SK-N-SH (cell line): ENCODE measurements around the gene FAM171A2. TPM values are rescaled to one million over a fixed set of nuclear protein-coding genes. Genes with fewer than 3 reads are reported as not detected.
A peak's percentile ranks its signal among the peaks of the same experiment; 100 is the strongest.

Experiments
- CTCF ChIA-PET: fragments of 300-600, 350-600 bp; formaldehyde crosslinking; extraction: SDS; loops from one replicate; lab custom pipeline; 2021; lab: Yijun Ruan, JAX
- POLR2A ChIA-PET: fragments of 350-600 bp; sonication (Branson Sonifier 250); formaldehyde crosslinking; extraction: SDS; loops from one replicate; lab custom pipeline; 2020; ENCODE audit warnings: antibody characterized with exemption, inconsistent platforms; lab: Yijun Ruan, JAX
- DNase-seq: peaks from one replicate; pipeline ENCODE4 v3.0.0; 2012
- H2AFZ ChIP-seq: fragments of 200-600 bp; sonication (generic); 2 replicates; pipeline ENCODE4 v1.8.1; 2016; ENCODE audit warnings: antibody characterized with exemption, mild to moderate bottlenecking, low read depth
- H3F3A ChIP-seq: fragments of 200-600 bp; sonication (generic); replicated peaks from 2 replicates; pipeline ENCODE3; 2016; ENCODE audit warnings: antibody characterized with exemption, mild to moderate bottlenecking; ENCODE audit not compliant: insufficient read depth
- H3K27ac ChIP-seq, 2 experiments: fragments of 200-500 bp in 1 of 2; fragments of 200-600 bp in 1 of 2; sonication (Bioruptor generic) in 1 of 2; sonication (generic), shearing (Covaris generic) in 1 of 2; 2 replicates each; pipeline versions ENCODE4 v1.5.1 to v1.6.1; 2014 to 2016; ENCODE audit warnings: low read depth in 2 of 2, inconsistent platforms in 1 of 2, low read length in 1 of 2, mild to moderate bottlenecking in 1 of 2, mixed read lengths in 1 of 2
- H3K27me3 ChIP-seq: fragments of 200-600 bp; sonication (generic), shearing (Covaris generic); 2 replicates; pipeline ENCODE4 v1.6.1; 2016; ENCODE audit warnings: mixed run types; ENCODE audit not compliant: insufficient read depth
- H3K36me3 ChIP-seq, 2 experiments: fragments of 200-500 bp in 1 of 2; fragments of 200-600 bp in 1 of 2; sonication (Bioruptor generic) in 1 of 2; sonication (generic) in 1 of 2; replicated peaks in 1 of 2; 2 replicates each; pipeline versions ENCODE3 to v1.5.1; 2014 to 2016; ENCODE audit warnings: low read length in 1 of 2, mild to moderate bottlenecking in 1 of 2; ENCODE audit not compliant: insufficient read depth in 2 of 2, control insufficient read depth in 1 of 2
- H3K4me1 ChIP-seq, 2 experiments: fragments of 200-500 bp in 1 of 2; fragments of 200-600 bp in 1 of 2; sonication (Bioruptor generic) in 1 of 2; sonication (generic), shearing (Covaris generic) in 1 of 2; 2 replicates each; pipeline versions ENCODE4 v1.5.1 to v1.6.1; 2014 to 2016; ENCODE audit warnings: low read depth in 1 of 2, low read length in 1 of 2, mixed run types in 1 of 2; ENCODE audit not compliant: insufficient read depth in 2 of 2, control insufficient read depth in 1 of 2
- H3K4me2 ChIP-seq: fragments of 200-600 bp; sonication (generic), shearing (Covaris generic); 2 replicates; pipeline ENCODE4 v1.6.1; 2017; ENCODE audit warnings: mixed run types
- H3K4me3 ChIP-seq, 2 experiments: fragments of 200-500 bp in 1 of 2; fragments of 200-600 bp in 1 of 2; sonication (Bioruptor generic) in 1 of 2; sonication (generic), shearing (Covaris generic) in 1 of 2; 2 replicates each; pipeline versions ENCODE4 v1.5.1 to v1.8.1; 2014 to 2016; ENCODE audit warnings: low read depth in 2 of 2, inconsistent platforms in 1 of 2, low read length in 1 of 2, mild to moderate bottlenecking in 1 of 2, mixed read lengths in 1 of 2, moderate library complexity in 1 of 2
- H3K79me2 ChIP-seq: fragments of 200-600 bp; sonication (generic); 2 replicates; pipeline ENCODE4 v1.8.1; 2017; ENCODE audit warnings: mild to moderate bottlenecking; ENCODE audit not compliant: insufficient read depth
- H3K9ac ChIP-seq: fragments of 200-600 bp; sonication (generic); 2 replicates; pipeline ENCODE4 v1.6.1; 2017; ENCODE audit warnings: mixed run types
- H3K9me2 ChIP-seq: fragments of 200-600 bp; sonication (generic); 2 replicates; pipeline ENCODE4 v1.6.1; 2017; ENCODE audit warnings: mixed run types
- H3K9me3 ChIP-seq: fragments of 200-600 bp; sonication (generic); 2 replicates; pipeline ENCODE4 v1.6.1; 2017; ENCODE audit warnings: mixed run types, mild to moderate bottlenecking, moderate library complexity
- H4K20me1 ChIP-seq: fragments of 200-600 bp; sonication (generic); 2 replicates; pipeline ENCODE4 v1.6.1; 2017; ENCODE audit warnings: mild to moderate bottlenecking, mixed run types; ENCODE audit not compliant: insufficient read depth
- FOXM1 ChIP-seq: IDR thresholded peaks from 2 replicates; pipeline ENCODE4 v1.4.0; 2012; ENCODE audit warnings: low read depth, mild to moderate bottlenecking
- GABPA ChIP-seq: IDR thresholded peaks from 2 replicates; pipeline ENCODE4 v1.4.0; 2012; ENCODE audit warnings: low read depth, mild to moderate bottlenecking
- POLR2AphosphoS5 ChIP-seq: IDR thresholded peaks from 2 replicates; pipeline ENCODE4 v1.6.1; 2012; ENCODE audit warnings: low read depth, low read length
- RAD21 ChIP-seq: IDR thresholded peaks from 2 replicates; pipeline ENCODE4 v1.6.1; 2012; ENCODE audit warnings: mild to moderate bottlenecking, low read length
- YY1 ChIP-seq: IDR thresholded peaks from 2 replicates; pipeline ENCODE4 v1.4.0; 2012; ENCODE audit warnings: low read depth, mild to moderate bottlenecking
- WGBS: methylation state at CpG from one replicate; pipeline ENCODE4 v1.1.6; 2017; ENCODE audit warnings: low lambda C conversion rate; 5-methylcytosine and 5-hydroxymethylcytosine counted together
- polyA plus RNA-seq, 3 experiments: library from polyadenylated mRNA; depleted of rRNA; stranded (reverse); fragments of >200 nt; gene quantifications; 2 replicates each; pipeline ENCODE4 v1.2.3, GENCODE V29; 2012
- TF ChIP-seq, protein P1 (sequence below): fragments of 200-600 bp; sonication (generic); IDR thresholded peaks from 2 replicates; pipeline ENCODE4 v1.6.1; 2017; ENCODE audit warnings: antibody characterized with exemption, mild to moderate bottlenecking, moderate library complexity

FAM171A2 gene
- polyA plus RNA-seq, 1 of the 3 experiments (the other 2 are of a cell fraction), result 4.9 TPM

DNA sequence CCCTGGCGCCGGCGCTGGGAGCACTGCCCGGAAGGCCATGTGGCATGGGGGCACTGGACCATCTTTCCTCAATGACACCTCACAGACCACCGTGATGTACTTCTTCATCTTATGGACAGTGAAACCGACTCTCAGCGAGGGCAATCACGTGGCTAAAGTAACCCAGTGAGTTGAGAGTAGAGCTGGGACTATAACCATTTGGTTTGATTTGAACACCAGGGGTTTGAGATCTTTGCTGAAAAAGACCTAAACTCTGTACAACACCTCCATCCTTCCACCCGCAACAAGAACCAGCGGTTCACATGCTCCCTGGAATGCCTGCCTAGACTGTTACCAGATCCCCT lies 22.5 kb upstream of the FAM171A2 start:
- Histone ChIP-seq H3K36me3 (no peaks in the 10 kb centered on the region), H3K79me2 (no peaks in the 10 kb centered on the region), H3K27me3 (no peaks in the 10 kb centered on the region), H2AFZ (peak overlapping the region; percentile 87; the same call in 1 of the 2 replicates), H3K4me2 (peak overlapping the region; percentile 91), H3K9ac (no peak overlapping the region), H3K4me1 (peaks cover 0 to 13% of the 10 kb centered on the region in 2 experiments; a peak in 1 of 4 replicates), H4K20me1 (no peaks in the 10 kb centered on the region), H3K9me3 (no peaks in the 10 kb centered on the region), H3F3A (peaks cover 6% of the 10 kb centered on the region), H3K4me3 (peak overlapping the region; percentile 58 to 71; a peak in 3 of 4 replicates), H3K27ac (no peak overlapping the region), H3K9me2 (no peaks in the 10 kb centered on the region)
- CTCF ChIA-PET, result interaction anchor here (1.3 to 2.0 kb wide), 2 partner anchors 10 to 23 kb away, joined by 5 to 6 read pairs; partner anchors contain the start of gene FAM171A2
- WGBS, result 81% methylated on average over 10 of the region's 10 CpGs
- no peak for TF ChIP-seq YY1
- no peak for TF ChIP-seq GABPA
- no peak for DNase-seq
- POLR2A ChIA-PET, result interaction anchor here (1.8 kb wide), 1 partner anchor 12 kb away, joined by 4 read pairs; no protein-coding TSS in a partner anchor

DNA sequence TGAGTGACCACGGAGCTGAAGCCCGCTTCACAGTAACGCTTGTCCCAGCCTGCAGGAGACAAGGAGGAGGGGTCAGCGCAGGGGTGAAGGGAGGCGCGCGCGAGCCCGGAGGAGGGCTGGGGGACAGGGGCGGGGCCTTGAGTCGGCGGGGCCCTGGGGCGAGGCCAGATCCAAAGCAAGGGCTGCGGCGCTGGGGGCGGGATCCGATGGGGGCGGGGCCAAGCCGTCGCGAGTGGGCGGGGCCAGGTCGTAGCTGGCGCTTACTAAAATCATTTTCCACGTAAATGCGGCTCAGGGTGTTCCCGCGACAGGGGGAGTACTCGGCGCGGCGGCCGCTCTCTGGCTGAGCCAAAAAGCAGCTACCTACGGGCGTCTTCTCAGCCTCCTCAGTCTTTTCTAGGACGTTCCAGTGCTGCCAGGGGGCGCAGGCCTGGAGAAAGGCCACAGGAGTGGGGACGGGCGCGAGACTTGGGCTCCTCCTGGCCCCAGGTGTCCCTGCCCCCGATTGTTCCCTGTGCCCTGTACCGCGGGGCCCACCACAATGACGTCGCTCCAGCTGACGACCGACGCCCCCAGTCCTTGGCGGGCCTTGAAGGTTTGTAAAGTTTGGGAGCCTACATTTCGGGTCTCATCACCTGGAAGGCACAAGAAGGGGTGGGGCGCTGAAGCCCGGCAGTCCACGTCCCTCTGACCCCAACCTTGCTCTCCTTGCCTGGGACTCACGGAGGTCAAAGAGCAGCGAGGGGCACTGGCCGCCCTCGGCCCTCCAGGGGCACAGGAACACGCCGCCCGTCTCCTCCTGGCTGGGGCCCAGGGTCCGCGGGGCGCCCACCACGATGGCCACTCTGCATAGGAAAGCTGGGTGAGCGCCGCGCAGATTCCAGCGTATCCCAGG lies 21.9 kb upstream of the FAM171A2 start:
- ChIA-PET POLR2A (interaction anchor here (1.8 kb wide), 1 partner anchor 12 kb away, joined by 4 read pairs; no protein-coding TSS in a partner anchor), CTCF (interaction anchor here (0.7 to 2.0 kb wide), 7 partner anchors 9 to 35 kb away, joined by 3 to 6 read pairs (median 4); partner anchors contain the start of gene FAM171A2)
- H3K9ac ChIP-seq, result peak overlapping the region; percentile 71
- peaks cover under 1% of the 10 kb centered on the region for H3F3A ChIP-seq
- no peak overlapping the region for H3K27ac ChIP-seq
- peaks cover 0 to 13% of the 10 kb centered on the region in 2 experiments; a peak in 1 of 4 replicates for H3K4me1 ChIP-seq
- 15% methylated on average over 35 of the region's 68 CpGs for WGBS
- no peaks in the 10 kb centered on the region for H3K79me2 ChIP-seq
- no peaks in the 10 kb centered on the region for H3K27me3 ChIP-seq
- H3K9me2 ChIP-seq, result no peaks in the 10 kb centered on the region
- DNase-seq, result peak; percentile 97
- H3K9me3 ChIP-seq, result no peaks in the 10 kb centered on the region
- no peaks in the 10 kb centered on the region for H3K36me3 ChIP-seq
- H4K20me1 ChIP-seq, result no peaks in the 10 kb centered on the region
- H3K4me3 ChIP-seq, result peak overlapping the region; percentile 58 to 71
- TF ChIP-seq RAD21, result 0 out of 2 replicates have a peak, but pooled peaks have one; percentile 5
- 0 out of 2 replicates have a peak, but pooled peaks have one; percentile 28 for TF ChIP-seq POLR2AphosphoS5
- TF ChIP-seq, protein P1, sequence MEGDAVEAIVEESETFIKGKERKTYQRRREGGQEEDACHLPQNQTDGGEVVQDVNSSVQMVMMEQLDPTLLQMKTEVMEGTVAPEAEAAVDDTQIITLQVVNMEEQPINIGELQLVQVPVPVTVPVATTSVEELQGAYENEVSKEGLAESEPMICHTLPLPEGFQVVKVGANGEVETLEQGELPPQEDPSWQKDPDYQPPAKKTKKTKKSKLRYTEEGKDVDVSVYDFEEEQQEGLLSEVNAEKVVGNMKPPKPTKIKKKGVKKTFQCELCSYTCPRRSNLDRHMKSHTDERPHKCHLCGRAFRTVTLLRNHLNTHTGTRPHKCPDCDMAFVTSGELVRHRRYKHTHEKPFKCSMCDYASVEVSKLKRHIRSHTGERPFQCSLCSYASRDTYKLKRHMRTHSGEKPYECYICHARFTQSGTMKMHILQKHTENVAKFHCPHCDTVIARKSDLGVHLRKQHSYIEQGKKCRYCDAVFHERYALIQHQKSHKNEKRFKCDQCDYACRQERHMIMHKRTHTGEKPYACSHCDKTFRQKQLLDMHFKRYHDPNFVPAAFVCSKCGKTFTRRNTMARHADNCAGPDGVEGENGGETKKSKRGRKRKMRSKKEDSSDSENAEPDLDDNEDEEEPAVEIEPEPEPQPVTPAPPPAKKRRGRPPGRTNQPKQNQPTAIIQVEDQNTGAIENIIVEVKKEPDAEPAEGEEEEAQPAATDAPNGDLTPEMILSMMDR, result peak; percentile 36; the same call in 1 of the 2 replicates
- TF ChIP-seq FOXM1, result no peak
- peak overlapping the region; percentile 91 for H3K4me2 ChIP-seq
- H2AFZ ChIP-seq, result peak overlapping the region; percentile 90; the same call in 1 of the 2 replicates
